SU-DHL-6 (cell line): Measurements from ENCODE around the gene CCR5AS.

Source experiments
- EZH2phosphoT487 ChIP-seq: fragments of 200-600 bp; sonication (generic), shearing (Covaris generic); conservative IDR thresholded peaks from 2 replicates; pipeline ENCODE4 v1.6.1; 2018; ENCODE audit warnings: mild to moderate bottlenecking, antibody characterized with exemption, low read length, moderate library complexity, mixed read lengths
- TF ChIP-seq, protein P1 (sequence below): fragments of 200-600 bp; sonication (generic); IDR thresholded peaks from one replicate; pipeline ENCODE4 v1.5.1; 2017; ENCODE audit warnings: antibody characterized with exemption, mild to moderate bottlenecking, low read length, moderate library complexity; ENCODE audit not compliant: insufficient read depth, poor library complexity, severe bottlenecking

DNA sequence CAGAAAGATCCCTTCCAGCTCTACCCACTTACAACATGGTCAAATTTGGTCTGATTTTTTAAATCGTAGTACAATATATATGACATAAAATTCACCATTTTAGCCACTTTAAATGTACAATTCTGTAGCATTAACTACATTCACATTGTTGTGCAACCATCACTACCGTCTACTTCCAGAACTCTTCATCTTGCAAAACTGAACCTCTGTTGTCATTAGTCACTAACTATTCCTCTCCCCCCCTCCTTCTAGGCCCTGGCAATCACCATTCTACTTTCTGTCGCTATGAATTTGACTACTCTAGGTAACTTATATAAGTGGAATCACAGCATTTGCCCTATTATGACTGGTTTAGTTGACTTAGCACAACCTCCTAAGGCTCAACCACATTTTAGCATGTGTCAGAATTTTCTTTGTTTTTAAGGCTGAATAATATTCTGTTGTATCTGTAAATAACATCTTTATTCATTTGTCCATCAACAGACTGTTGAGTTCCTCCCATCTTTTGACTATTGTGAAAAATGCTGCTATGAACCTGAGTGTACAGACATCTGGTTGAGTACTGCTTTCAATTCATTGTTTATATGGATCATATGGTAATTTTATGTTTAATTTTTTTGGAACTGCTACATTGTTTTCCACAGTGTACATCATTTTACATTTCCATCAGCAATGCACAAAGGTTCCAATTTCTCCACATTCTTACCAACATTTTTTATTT, 88.5 kb downstream of the CCR5AS start:
- TF ChIP-seq, protein P1, sequence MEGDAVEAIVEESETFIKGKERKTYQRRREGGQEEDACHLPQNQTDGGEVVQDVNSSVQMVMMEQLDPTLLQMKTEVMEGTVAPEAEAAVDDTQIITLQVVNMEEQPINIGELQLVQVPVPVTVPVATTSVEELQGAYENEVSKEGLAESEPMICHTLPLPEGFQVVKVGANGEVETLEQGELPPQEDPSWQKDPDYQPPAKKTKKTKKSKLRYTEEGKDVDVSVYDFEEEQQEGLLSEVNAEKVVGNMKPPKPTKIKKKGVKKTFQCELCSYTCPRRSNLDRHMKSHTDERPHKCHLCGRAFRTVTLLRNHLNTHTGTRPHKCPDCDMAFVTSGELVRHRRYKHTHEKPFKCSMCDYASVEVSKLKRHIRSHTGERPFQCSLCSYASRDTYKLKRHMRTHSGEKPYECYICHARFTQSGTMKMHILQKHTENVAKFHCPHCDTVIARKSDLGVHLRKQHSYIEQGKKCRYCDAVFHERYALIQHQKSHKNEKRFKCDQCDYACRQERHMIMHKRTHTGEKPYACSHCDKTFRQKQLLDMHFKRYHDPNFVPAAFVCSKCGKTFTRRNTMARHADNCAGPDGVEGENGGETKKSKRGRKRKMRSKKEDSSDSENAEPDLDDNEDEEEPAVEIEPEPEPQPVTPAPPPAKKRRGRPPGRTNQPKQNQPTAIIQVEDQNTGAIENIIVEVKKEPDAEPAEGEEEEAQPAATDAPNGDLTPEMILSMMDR = no peak
- TF ChIP-seq EZH2phosphoT487 = no peak
